ENCODE measurements around the gene FHIT.

GRCh38 chr3:61090389-61091169, 160.7 kb downstream of the FHIT start:
- no peak for TF ChIP-seq POLR2A (IDR thresholded peaks at IDR 0.05; ENCODE audit: low read depth, low read length)
- TF ChIP-seq POLR2AphosphoS5 (IDR thresholded peaks at IDR 0.05; ENCODE audit: low read depth, low read length), result no peak

Data from GM12892 (cell line).